HG02571 (cell line): Measurements from ENCODE around the gene SEC24B.
A peak's percentile ranks its signal among the peaks of the same experiment; 100 is the strongest.
"Not testable (repeated sequence)": the region's sequence is repeated elsewhere in the genome, so short reads cannot be mapped to it uniquely, and the experiment has no call there.

ENCODE experiments used
- ATAC-seq: cut with Tn5 transposase; IDR thresholded peaks from one replicate; pipeline ENCODE4 v1.9.1; 2021; ENCODE audit warnings: mild to moderate bottlenecking, moderate library complexity; ENCODE audit not compliant: unreplicated experiment

Gene SEC24B

GRCh38 chr4:109432203-109432602, 1.4 kb upstream of the SEC24B start:
- ATAC-seq: no peak

- no peak for ATAC-seq
Observed at GRCh38 chr4:109432696-109433095, 919 bp upstream of the SEC24B start.

GRCh38 chr4:109434007-109434971, 674 bp downstream of the SEC24B start:
- peak; percentile 44 for ATAC-seq

DNA sequence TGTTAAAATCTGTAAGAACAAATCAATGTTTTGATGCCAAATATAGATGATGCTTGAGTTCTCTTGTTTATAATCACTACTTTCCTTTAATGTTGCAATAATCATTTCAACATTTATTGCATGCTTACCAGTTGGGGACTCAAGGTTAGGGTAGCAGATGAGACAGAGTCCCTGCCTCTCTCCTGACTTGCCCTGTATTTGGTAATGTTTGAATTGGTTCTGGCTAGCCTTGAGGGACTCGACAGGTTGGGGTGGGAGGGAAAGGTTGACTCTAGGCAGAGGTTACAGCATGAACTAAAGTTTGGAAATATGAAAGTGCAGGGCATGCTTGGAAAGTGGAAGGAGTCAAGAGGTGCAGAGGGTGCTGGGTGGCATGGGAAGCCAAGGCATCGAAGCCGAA, 2.0 kb downstream of the SEC24B start:
- no peak for ATAC-seq

DNA sequence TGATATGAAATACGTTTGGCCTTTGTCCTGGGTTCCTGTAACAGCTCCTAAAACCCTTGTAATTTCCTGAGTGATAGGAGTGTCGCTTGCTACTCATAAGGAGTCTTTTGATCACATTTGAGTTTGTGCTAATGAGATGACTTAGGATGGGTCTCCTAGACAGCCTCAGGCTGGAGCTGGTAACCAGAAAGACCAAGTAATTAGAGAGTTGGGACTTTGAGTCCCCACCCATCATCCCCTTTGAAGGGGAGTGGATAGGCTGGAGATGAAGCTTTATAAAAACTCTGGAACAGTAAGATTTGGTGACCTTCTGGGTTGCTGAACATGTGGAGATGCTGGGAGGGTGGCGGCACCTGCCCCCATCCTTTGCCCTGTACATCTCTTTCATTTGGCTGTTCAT, 2.9 kb downstream of the SEC24B start:
- no peak for ATAC-seq

- ATAC-seq: no peak
Observed at GRCh38 chr4:109440948-109441347, 7.3 kb downstream of the SEC24B start.

- no peak for ATAC-seq
Observed at GRCh38 chr4:109441862-109442458, 8.3 kb downstream of the SEC24B start.

- ATAC-seq: no peak
Observed at GRCh38 chr4:109444182-109444844, 10.7 kb downstream of the SEC24B start.

- ATAC-seq: no peak
Observed at GRCh38 chr4:109447278-109447677, 13.7 kb downstream of the SEC24B start.

DNA sequence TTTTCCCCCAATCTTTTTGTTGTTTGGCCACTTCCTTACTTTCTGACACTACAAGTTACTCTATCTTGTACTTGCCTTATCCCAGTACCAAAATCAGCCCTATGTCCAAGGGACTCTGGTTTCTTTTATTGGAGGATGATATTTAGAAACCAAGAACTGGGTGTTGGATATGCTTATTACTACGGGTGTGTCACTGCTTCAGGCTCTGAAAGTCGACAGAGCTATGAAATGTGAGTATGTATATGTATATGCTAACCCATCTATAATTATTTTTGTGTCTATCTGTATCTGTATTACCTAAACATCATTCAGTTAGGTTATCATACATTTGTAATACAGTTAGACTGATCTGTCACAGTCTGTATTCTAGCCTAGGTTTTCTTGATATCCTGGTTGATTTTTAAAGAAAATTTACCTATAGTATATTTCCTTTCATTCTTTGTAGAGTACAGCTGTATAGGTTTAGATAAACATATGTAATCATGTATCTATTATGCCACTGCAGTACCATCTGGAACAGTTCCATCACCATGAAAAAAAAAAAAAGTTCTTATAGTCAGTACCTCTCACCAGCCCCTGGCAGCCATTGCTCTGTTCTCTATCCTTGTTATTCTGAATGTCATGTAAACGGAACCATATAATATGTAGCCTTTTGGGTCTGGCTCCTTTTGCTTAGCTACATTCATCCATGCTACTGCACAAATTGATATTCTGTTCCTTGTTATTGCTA, 18.1 kb downstream of the SEC24B start:
- no peak for ATAC-seq

DNA sequence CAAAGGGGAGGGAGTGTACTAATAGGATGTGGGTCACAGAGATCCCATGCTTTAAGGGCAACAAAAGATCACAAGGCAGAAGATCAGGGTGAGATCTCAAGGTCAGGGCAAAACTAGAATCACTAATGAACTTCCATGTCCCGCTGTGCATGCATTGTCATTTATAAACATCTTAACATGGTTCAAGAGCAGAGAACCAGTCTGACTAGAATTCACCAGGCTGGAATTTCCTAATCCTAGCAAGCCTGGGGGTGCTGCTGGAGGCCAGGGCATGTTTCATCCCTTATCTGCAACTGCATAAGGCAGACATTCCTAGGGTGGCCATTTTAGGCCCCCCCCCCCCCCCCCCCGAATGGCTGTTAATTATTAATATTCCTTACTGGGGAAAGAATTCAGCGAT, 19.5 kb downstream of the SEC24B start:
- ATAC-seq: not testable (repeated sequence)

- no peak for ATAC-seq
Observed at GRCh38 chr4:109462297-109462696, 28.7 kb downstream of the SEC24B start.

DNA sequence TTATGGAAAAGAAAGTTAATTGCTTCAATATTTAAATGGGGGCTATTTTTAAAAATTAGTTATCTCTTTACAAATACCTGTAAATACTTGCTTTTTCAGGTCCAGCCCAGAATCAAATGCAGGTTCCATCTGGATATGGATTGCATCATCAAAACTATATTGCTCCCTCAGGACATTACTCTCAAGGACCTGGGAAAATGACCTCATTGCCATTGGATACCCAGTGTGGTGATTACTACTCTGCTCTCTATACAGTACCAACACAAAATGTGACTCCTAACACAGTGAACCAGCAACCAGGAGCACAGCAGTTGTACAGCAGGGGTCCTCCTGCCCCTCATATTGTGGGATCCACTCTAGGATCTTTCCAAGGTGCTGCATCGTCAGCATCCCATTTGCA, 29.2 kb downstream of the SEC24B start:
- no peak for ATAC-seq

DNA sequence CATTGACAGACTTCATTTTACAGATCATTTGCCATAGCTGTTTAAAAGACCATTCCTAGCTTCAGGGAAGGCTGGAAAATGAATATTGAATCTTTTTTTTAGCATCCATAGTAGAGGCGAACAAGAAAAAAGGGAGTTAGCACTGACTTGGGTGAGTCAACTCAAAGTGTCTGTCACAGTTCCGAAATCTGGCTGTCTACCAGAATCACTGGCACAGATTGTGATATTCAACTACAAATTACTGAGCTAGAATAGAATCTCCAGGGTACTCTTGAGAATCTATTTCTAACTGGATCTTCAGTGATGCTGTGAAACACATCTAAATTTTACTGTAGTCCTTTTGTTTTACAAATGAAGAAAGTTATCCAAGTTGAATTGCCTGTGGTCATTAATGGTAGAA, 31.5 kb downstream of the SEC24B start:
- ATAC-seq: no peak

- no peak for ATAC-seq
Observed at GRCh38 chr4:109469915-109470314, 36.3 kb downstream of the SEC24B start.

GRCh38 chr4:109472343-109472761, 38.7 kb downstream of the SEC24B start:
- ATAC-seq: no peak

- ATAC-seq: no peak
Observed at GRCh38 chr4:109473824-109474223, 40.2 kb downstream of the SEC24B start.

GRCh38 chr4:109486007-109486406, 52.4 kb downstream of the SEC24B start:
- ATAC-seq: no peak

DNA sequence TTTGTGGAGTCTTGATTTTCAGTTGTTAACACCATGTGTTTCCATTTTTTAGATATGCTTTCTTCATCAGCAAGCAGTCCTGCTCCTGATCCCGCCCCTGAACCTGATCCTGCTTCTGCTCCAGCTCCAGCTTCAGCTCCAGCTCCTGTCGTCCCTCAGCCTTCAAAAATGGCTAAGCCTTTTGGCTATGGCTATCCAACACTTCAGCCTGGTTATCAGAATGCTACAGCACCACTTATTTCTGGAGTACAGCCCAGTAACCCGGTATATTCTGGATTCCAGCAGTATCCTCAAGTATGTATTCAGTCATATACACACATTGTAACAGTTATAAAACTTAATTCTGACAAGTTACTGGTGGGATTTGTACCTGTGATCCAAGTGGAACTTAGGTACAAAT, 60.9 kb downstream of the SEC24B start:
- no peak for ATAC-seq

DNA sequence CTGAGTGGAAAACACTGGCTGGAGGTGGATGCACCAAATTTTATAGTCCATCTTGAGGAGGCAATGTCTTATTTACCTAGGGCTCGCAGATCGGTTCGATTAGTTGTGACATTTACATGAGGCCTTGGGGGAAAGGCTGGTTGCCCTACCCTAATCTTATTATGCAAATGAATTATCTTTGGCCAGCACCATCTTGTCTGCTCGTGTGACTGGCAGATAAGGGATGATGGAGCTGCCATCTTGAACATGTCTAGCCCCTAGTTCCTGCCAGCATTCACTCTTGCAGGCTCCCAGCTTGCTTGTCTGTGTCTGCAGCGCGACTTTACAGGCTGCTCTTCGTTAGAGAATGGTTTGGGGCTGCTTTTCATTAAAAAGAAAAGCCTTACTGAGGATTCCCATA, 61.9 kb downstream of the SEC24B start:
- ATAC-seq: no peak

- no peak for ATAC-seq
Observed at GRCh38 chr4:109496875-109497274, 63.3 kb downstream of the SEC24B start.
